Measurements from ENCODE around the gene DUSP22. TPM values are rescaled to one million over a fixed set of nuclear protein-coding genes. Genes with fewer than 3 reads are reported as not detected.

Gene DUSP22
- total RNA-seq, 2 donors from 2014 or later = 13.8 to 34.8 TPM

DNA sequence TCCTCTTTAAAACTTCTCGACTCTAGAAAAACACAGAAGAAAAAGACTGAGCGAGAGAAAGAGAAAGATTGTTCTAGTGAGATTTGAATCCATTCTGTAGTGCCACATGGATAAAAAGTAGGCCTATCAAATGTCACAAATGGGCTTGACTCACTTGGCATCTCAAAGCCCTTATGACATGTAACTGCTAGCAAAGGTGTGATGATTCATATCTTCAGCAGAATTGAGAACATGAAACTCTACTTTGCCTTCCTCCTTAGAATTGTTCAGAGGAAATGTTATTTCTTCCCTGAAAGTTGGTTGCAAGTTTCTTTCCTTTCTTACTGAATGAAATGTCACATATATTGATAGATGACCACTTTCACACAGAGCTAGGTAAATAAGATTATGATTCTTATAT, 40.4 kb upstream of the DUSP22 start:
- Histone ChIP-seq H3K36me3 (replicated peaks in 1 of 2; ENCODE audit: insufficient read depth in 1 of 2, low read depth in 2 of 2) (no peaks in the 10 kb centered on the region), H3K27me3 (no peaks in the 10 kb centered on the region), H3K27ac (no peak overlapping the region), H3K9me3 (no peaks in the 10 kb centered on the region), H3K4me1 (no peaks in the 10 kb centered on the region), H3K4me3 (no peak overlapping the region)
- intact Hi-C loops (cut with DNase I) = no loop called here
- no peak for DNase-seq
- ATAC-seq = no peak
- 69 to 71% methylated on average over 2 of the region's 2 CpGs for WGBS, 2 donors
- TF ChIP-seq, protein P1, sequence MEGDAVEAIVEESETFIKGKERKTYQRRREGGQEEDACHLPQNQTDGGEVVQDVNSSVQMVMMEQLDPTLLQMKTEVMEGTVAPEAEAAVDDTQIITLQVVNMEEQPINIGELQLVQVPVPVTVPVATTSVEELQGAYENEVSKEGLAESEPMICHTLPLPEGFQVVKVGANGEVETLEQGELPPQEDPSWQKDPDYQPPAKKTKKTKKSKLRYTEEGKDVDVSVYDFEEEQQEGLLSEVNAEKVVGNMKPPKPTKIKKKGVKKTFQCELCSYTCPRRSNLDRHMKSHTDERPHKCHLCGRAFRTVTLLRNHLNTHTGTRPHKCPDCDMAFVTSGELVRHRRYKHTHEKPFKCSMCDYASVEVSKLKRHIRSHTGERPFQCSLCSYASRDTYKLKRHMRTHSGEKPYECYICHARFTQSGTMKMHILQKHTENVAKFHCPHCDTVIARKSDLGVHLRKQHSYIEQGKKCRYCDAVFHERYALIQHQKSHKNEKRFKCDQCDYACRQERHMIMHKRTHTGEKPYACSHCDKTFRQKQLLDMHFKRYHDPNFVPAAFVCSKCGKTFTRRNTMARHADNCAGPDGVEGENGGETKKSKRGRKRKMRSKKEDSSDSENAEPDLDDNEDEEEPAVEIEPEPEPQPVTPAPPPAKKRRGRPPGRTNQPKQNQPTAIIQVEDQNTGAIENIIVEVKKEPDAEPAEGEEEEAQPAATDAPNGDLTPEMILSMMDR (IDR thresholded peaks at IDR 0.05) = no peak
- TF ChIP-seq POLR2A (IDR thresholded peaks at IDR 0.05) = no peak

DNA sequence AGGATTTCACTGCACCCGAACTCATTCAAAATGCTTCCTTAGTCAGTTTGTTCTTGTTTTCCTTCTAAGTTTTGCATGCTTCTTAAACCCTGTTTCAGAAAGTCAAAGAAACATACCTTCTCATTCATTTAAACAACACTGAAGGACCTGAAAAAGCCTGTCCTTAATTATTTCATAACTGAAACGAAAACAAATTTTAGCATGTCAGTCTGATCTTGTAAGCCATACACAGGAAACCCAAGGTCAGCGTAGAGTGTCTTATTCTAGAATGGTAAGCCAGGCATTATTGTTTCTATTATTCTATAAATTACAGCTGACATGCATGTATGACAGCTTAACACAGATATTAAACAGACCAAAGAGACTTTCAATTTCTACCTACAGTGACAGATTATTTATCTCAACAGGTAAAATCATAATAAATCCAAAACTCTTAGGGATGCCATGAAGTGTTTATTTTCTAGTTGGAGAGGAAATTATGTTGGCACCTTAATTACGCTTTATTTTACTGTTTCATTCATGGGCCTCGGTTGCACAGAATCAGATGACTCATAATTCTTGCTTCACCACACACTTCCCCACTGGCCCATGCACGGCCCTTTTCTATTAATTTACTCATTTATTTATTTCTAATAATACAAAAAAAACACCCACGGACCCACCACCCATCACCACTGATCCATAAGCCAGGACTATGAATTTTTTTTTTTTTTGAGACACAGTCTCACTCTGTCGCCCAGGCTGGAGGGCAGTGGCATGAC, 39.3 kb upstream of the DUSP22 start:
- no peak for TF ChIP-seq POLR2A (IDR thresholded peaks at IDR 0.05)
- TF ChIP-seq, protein P1 (IDR thresholded peaks at IDR 0.05) = no peak
- Histone ChIP-seq H3K27ac (no peak overlapping the region), H3K36me3 (replicated peaks in 1 of 2; ENCODE audit: insufficient read depth in 1 of 2, low read depth in 2 of 2) (no peaks in the 10 kb centered on the region), H3K9me3 (no peaks in the 10 kb centered on the region), H3K4me1 (no peaks in the 10 kb centered on the region), H3K4me3 (no peak overlapping the region), H3K27me3 (no peaks in the 10 kb centered on the region)
- no peak for DNase-seq
- WGBS, 2 donors = 63 to 70% methylated on average over 8 of the region's 8 CpGs
- intact Hi-C loops (cut with DNase I) = no loop called here
- no peak for ATAC-seq

DNA sequence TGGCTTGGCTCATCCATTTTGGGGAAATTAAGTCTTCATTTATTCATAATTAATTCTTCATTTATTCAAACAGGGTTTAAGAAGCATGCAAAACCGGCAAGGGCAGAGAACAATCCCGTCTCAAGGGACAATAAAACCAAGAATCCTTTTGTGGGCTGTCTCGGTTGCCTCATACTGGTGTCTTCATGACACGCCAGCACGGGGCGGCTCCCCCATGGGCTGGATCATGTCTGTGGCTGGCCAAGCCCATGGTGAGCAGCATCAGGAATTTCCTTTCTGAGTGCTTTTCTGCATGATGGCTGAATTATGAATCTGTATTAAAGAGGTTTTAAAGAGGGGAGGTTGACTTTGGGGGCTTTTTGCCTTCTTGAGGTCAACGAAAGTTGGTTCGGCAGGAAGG, 38.3 kb upstream of the DUSP22 start:
- no peak for ATAC-seq
- 82 to 88% methylated on average over 8 of the region's 8 CpGs for WGBS, 2 donors
- TF ChIP-seq POLR2A (IDR thresholded peaks at IDR 0.05) = no peak

DNA sequence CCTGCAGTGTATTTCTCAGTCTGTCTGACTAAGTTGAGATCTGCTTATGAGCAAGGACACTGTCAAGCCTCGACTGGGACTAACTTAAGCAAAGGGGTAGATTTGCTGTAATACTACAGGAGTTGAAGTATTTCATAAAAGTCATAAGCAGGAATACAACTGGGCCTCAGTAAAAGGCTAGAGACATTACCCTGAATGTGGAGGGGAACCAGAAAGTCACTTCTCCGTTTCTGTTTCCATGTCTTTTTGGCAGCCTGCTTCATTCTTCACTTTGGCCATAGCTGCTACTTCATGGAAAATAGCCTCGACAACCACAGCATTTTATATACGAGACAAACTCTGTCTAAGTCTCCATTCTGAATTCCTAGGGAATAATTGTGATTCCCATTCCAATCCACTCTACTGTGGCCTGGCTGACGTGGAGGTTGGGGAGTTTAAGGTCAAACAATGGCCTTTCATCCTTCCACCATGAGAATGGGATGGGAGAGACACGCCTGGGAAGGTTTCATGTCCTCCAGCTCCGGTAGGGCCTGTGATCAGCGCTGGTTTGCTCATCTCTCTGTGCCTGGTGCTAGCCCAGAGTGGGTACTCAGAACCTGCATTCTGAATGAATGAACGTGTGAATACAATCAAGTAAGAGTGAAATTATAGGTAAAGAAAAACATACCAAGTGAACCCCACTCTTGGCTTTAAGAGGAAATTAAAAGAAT, 37.1 kb upstream of the DUSP22 start:
- intact Hi-C loops (cut with DNase I) = no loop called here
- H3K27ac ChIP-seq = no peak overlapping the region
- 69 to 77% methylated on average over 9 of the region's 9 CpGs for WGBS, 2 donors
- H3K27me3 ChIP-seq = no peaks in the 10 kb centered on the region
- H3K36me3 ChIP-seq (replicated peaks in 1 of 2; ENCODE audit: insufficient read depth in 1 of 2, low read depth in 2 of 2) = no peaks in the 10 kb centered on the region
- H3K4me1 ChIP-seq = no peaks in the 10 kb centered on the region
- TF ChIP-seq, protein P1 (IDR thresholded peaks at IDR 0.05) = no peak
- TF ChIP-seq POLR2A (IDR thresholded peaks at IDR 0.05) = no peak
- no peak overlapping the region for H3K4me3 ChIP-seq
- ATAC-seq (no peak), DNase-seq (no peak)
- H3K9me3 ChIP-seq = no peaks in the 10 kb centered on the region

More for the DNA sequence above, 38.3 kb upstream of the DUSP22 start:
- H3K4me3 ChIP-seq = no peak overlapping the region
- H3K27ac ChIP-seq = no peak overlapping the region
- DNase-seq = no peak
- no peaks in the 10 kb centered on the region for H3K4me1 ChIP-seq
- intact Hi-C loops (cut with DNase I) = no loop called here
- H3K9me3 ChIP-seq = no peaks in the 10 kb centered on the region
- H3K27me3 ChIP-seq = no peaks in the 10 kb centered on the region
- H3K36me3 ChIP-seq (replicated peaks in 1 of 2; ENCODE audit: insufficient read depth in 1 of 2, low read depth in 2 of 2) = no peaks in the 10 kb centered on the region

DNA sequence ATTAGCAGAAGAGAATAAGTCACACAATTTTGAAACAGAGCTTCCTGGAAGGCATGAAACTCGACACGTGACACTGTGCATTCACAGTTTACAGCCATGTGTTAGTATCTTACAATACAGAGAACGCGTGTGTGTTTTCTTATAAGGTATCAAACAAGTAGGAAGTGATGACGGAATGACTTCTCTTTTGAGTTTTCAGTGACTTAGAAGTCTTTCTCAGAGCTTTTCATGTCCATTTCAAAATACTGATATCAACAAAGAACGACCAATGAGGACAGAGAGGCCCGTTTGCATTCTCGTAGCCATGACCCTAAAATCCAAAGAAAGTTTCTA, 36.6 kb upstream of the DUSP22 start:
- no peak for ATAC-seq
- DNase-seq = no peak
- H3K36me3 ChIP-seq (replicated peaks in 1 of 2; ENCODE audit: insufficient read depth in 1 of 2, low read depth in 2 of 2) = no peaks in the 10 kb centered on the region
- WGBS, 2 donors = 73 to 86% methylated on average over 8 of the region's 8 CpGs
- intact Hi-C loops (cut with DNase I) = no loop called here
- TF ChIP-seq, protein P1 (IDR thresholded peaks at IDR 0.05) = no peak
- no peak for TF ChIP-seq POLR2A (IDR thresholded peaks at IDR 0.05)
- no peak overlapping the region for H3K27ac ChIP-seq
- no peaks in the 10 kb centered on the region for H3K4me1 ChIP-seq
- H3K4me3 ChIP-seq = no peak overlapping the region
- no peaks in the 10 kb centered on the region for H3K9me3 ChIP-seq
- no peaks in the 10 kb centered on the region for H3K27me3 ChIP-seq
